ENCODE measurements around the gene DISC1. TPM values are rescaled to one million over a fixed set of nuclear protein-coding genes. Genes with fewer than 3 reads are reported as not detected.

The DISC1 gene
- total and polyA plus RNA-seq, 2 of the 13 experiments (the other 11 are each of a cell fraction or from before 2014, with no cell fraction given) = 4.2 to 4.6 TPM

DNA sequence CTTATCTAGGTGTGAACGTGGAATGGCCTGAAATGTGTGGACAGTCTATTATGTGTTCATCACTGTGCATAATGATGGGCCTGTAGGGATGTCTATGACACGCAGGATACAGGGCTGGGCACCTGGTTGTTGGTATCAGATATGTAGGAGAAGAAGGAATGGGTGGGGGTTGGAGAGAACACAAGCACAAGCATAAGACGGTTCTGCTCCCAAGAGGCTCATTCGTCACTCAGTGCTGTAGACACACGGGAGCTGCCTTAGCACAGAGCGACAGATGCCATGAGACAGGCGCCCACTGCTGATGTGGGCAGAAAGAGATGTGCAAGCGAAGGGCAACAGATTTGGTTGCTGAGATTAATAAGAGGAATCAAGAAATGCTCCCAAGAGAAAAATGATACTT is 256.2 kb downstream of the DISC1 start (continued):
- TF ChIP-seq, protein P1, sequence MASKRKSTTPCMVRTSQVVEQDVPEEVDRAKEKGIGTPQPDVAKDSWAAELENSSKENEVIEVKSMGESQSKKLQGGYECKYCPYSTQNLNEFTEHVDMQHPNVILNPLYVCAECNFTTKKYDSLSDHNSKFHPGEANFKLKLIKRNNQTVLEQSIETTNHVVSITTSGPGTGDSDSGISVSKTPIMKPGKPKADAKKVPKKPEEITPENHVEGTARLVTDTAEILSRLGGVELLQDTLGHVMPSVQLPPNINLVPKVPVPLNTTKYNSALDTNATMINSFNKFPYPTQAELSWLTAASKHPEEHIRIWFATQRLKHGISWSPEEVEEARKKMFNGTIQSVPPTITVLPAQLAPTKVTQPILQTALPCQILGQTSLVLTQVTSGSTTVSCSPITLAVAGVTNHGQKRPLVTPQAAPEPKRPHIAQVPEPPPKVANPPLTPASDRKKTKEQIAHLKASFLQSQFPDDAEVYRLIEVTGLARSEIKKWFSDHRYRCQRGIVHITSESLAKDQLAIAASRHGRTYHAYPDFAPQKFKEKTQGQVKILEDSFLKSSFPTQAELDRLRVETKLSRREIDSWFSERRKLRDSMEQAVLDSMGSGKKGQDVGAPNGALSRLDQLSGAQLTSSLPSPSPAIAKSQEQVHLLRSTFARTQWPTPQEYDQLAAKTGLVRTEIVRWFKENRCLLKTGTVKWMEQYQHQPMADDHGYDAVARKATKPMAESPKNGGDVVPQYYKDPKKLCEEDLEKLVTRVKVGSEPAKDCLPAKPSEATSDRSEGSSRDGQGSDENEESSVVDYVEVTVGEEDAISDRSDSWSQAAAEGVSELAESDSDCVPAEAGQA (IDR thresholded peaks at IDR 0.05; ENCODE audit: low read depth) = no peak
- TF ChIP-seq, protein P1 (CRISPR knock-in tag; IDR thresholded peaks at IDR 0.05; ENCODE audit: borderline replicate concordance) = no peak
- TF ChIP-seq, protein P2, sequence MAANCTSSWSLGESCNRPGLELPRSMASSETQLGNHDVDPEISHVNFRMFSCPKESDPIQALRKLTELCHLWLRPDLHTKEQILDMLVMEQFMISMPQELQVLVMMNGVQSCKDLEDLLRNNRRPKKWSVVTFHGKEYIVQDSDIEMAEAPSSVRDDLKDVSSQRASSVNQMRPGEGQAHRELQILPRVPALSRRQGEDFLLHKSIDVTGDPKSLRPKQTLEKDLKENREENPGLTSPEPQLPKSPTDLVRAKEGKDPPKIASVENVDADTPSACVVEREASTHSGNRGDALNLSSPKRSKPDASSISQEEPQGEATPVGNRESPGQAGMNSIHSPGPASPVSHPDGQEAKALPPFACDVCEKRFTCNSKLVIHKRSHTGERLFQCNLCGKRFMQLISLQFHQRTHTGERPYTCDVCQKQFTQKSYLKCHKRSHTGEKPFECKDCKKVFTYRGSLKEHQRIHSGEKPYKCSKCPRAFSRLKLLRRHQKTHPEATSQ (CRISPR knock-in tag; IDR thresholded peaks at IDR 0.05; ENCODE audit: borderline replicate concordance) = no peak
- no peak for TF ChIP-seq SRY (CRISPR knock-in tag; IDR thresholded peaks at IDR 0.05)
- TF ChIP-seq NFKBIZ (CRISPR knock-in tag; IDR thresholded peaks at IDR 0.05) = no peak
- TF ChIP-seq, protein P3, sequence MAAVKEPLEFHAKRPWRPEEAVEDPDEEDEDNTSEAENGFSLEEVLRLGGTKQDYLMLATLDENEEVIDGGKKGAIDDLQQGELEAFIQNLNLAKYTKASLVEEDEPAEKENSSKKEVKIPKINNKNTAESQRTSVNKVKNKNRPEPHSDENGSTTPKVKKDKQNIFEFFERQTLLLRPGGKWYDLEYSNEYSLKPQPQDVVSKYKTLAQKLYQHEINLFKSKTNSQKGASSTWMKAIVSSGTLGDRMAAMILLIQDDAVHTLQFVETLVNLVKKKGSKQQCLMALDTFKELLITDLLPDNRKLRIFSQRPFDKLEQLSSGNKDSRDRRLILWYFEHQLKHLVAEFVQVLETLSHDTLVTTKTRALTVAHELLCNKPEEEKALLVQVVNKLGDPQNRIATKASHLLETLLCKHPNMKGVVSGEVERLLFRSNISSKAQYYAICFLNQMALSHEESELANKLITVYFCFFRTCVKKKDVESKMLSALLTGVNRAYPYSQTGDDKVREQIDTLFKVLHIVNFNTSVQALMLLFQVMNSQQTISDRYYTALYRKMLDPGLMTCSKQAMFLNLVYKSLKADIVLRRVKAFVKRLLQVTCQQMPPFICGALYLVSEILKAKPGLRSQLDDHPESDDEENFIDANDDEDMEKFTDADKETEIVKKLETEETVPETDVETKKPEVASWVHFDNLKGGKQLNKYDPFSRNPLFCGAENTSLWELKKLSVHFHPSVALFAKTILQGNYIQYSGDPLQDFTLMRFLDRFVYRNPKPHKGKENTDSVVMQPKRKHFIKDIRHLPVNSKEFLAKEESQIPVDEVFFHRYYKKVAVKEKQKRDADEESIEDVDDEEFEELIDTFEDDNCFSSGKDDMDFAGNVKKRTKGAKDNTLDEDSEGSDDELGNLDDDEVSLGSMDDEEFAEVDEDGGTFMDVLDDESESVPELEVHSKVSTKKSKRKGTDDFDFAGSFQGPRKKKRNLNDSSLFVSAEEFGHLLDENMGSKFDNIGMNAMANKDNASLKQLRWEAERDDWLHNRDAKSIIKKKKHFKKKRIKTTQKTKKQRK (IDR thresholded peaks at IDR 0.05; ENCODE audit: low read length) = no peak
- no peak for TF ChIP-seq ZBTB7A (CRISPR knock-in tag; IDR thresholded peaks at IDR 0.05)
- TF ChIP-seq, protein P4, sequence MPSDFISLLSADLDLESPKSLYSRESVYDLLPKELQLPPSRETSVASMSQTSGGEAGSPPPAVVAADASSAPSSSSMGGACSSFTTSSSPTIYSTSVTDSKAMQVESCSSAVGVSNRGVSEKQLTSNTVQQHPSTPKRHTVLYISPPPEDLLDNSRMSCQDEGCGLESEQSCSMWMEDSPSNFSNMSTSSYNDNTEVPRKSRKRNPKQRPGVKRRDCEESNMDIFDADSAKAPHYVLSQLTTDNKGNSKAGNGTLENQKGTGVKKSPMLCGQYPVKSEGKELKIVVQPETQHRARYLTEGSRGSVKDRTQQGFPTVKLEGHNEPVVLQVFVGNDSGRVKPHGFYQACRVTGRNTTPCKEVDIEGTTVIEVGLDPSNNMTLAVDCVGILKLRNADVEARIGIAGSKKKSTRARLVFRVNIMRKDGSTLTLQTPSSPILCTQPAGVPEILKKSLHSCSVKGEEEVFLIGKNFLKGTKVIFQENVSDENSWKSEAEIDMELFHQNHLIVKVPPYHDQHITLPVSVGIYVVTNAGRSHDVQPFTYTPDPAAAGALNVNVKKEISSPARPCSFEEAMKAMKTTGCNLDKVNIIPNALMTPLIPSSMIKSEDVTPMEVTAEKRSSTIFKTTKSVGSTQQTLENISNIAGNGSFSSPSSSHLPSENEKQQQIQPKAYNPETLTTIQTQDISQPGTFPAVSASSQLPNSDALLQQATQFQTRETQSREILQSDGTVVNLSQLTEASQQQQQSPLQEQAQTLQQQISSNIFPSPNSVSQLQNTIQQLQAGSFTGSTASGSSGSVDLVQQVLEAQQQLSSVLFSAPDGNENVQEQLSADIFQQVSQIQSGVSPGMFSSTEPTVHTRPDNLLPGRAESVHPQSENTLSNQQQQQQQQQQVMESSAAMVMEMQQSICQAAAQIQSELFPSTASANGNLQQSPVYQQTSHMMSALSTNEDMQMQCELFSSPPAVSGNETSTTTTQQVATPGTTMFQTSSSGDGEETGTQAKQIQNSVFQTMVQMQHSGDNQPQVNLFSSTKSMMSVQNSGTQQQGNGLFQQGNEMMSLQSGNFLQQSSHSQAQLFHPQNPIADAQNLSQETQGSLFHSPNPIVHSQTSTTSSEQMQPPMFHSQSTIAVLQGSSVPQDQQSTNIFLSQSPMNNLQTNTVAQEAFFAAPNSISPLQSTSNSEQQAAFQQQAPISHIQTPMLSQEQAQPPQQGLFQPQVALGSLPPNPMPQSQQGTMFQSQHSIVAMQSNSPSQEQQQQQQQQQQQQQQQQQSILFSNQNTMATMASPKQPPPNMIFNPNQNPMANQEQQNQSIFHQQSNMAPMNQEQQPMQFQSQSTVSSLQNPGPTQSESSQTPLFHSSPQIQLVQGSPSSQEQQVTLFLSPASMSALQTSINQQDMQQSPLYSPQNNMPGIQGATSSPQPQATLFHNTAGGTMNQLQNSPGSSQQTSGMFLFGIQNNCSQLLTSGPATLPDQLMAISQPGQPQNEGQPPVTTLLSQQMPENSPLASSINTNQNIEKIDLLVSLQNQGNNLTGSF (CRISPR knock-in tag; IDR thresholded peaks at IDR 0.05) = no peak
